Neuronal stem cell (in vitro differentiated cells): Measurements from ENCODE around the gene SEC31B.

ENCODE experiments used
- DNase-seq: peaks from one replicate; pipeline ENCODE4 v3.0.0-alpha.2; 2013; ENCODE audit warnings: low spot score
- H2AFZ ChIP-seq: one replicate; pipeline ENCODE4 v1.6.1; 2013; ENCODE audit warnings: mild to moderate bottlenecking, low read length, inconsistent platforms
- H2AK5ac ChIP-seq: 2 replicates; pipeline ENCODE4 v1.6.1; 2013; ENCODE audit warnings: low read depth, mild to moderate bottlenecking, inconsistent platforms, low read length, moderate library complexity, mixed read lengths
- H2BK120ac ChIP-seq: 2 replicates; pipeline ENCODE4 v1.6.1; 2013; ENCODE audit warnings: low read depth, mild to moderate bottlenecking, inconsistent platforms, low read length, moderate library complexity, mixed read lengths
- H2BK12ac ChIP-seq: one replicate; pipeline ENCODE4 v1.6.1; 2013; ENCODE audit warnings: low read length, inconsistent platforms
- H2BK15ac ChIP-seq: 2 replicates; pipeline ENCODE4 v1.6.1; 2013; ENCODE audit warnings: mild to moderate bottlenecking, low read length, inconsistent platforms, mixed read lengths
- H2BK5ac ChIP-seq: one replicate; pipeline ENCODE4 v1.6.1; 2013; ENCODE audit warnings: inconsistent platforms, mild to moderate bottlenecking, low read length, moderate library complexity
- H3K14ac ChIP-seq: one replicate; pipeline ENCODE4 v1.6.1; 2013; ENCODE audit warnings: low read length, inconsistent platforms
- H3K18ac ChIP-seq: 2 replicates; pipeline ENCODE4 v1.6.1; 2013; ENCODE audit warnings: low read length, inconsistent platforms
- H3K23ac ChIP-seq: 2 replicates; pipeline ENCODE4 v1.6.1; 2013; ENCODE audit warnings: low read depth, mild to moderate bottlenecking, mixed read lengths, low read length, inconsistent platforms; ENCODE audit not compliant: poor library complexity
- H3K27ac ChIP-seq: replicated peaks from 3 replicates; pipeline ENCODE4 v1.5.1; 2013; ENCODE audit warnings: low read length, inconsistent platforms
- H3K27me3 ChIP-seq, 3 experiments: 2 replicates each; pipeline ENCODE4 v1.6.1; 2013; ENCODE audit warnings: low read length in 3 of 3, mild to moderate bottlenecking in 2 of 3, inconsistent platforms in 1 of 3, low read depth in 1 of 3, mixed read lengths in 1 of 3, moderate library complexity in 1 of 3; ENCODE audit not compliant: control insufficient read depth in 3 of 3, insufficient read depth in 3 of 3
- H3K36me3 ChIP-seq, 2 donors: replicated peaks in 1 of 2; 2 replicates each; pipeline ENCODE4 v1.6.1; 2013; ENCODE audit warnings: low read length in 2 of 2; ENCODE audit not compliant: control insufficient read depth in 2 of 2, insufficient read depth in 2 of 2
- H3K4ac ChIP-seq: 2 replicates; pipeline ENCODE4 v1.6.1; 2013; ENCODE audit warnings: inconsistent platforms, mild to moderate bottlenecking, low read length, moderate library complexity
- H3K4me1 ChIP-seq, 2 donors: 1 replicate in 1 of 2; 2 replicates in 1 of 2; pipeline ENCODE4 v1.6.1; 2013; ENCODE audit warnings: low read length in 2 of 2, low read depth in 1 of 2; ENCODE audit not compliant: control insufficient read depth in 2 of 2, insufficient read depth in 1 of 2
- H3K4me2 ChIP-seq: one replicate; pipeline ENCODE4 v1.6.1; 2013; ENCODE audit warnings: mild to moderate bottlenecking, low read length, inconsistent platforms; ENCODE audit not compliant: insufficient read depth, poor library complexity, severe bottlenecking
- H3K4me3 ChIP-seq, 2 donors: 2 replicates each; pipeline ENCODE4 v1.5.1; 2013; ENCODE audit warnings: low read length in 2 of 2, mild to moderate bottlenecking in 2 of 2, inconsistent platforms in 1 of 2, moderate library complexity in 1 of 2
- H3K79me1 ChIP-seq: one replicate; pipeline ENCODE4 v1.6.1; 2013; ENCODE audit warnings: low read depth, mild to moderate bottlenecking, inconsistent platforms, low read length, moderate library complexity
- H3K9ac ChIP-seq: one replicate; pipeline ENCODE4 v1.6.1; 2013; ENCODE audit warnings: mild to moderate bottlenecking, low read depth, low read length, inconsistent platforms; ENCODE audit not compliant: poor library complexity
- H3K9me3 ChIP-seq, 2 donors: replicated peaks in 1 of 2; 2 replicates each; pipeline versions ENCODE3 to v1.6.1; 2013; ENCODE audit warnings: low read length in 2 of 2, mild to moderate bottlenecking in 2 of 2, inconsistent platforms in 1 of 2, low read depth in 1 of 2, mixed read lengths in 1 of 2, moderate library complexity in 1 of 2; ENCODE audit not compliant: control insufficient read depth in 2 of 2, insufficient read depth in 1 of 2
- H4K8ac ChIP-seq: one replicate; pipeline ENCODE4 v1.6.1; 2013; ENCODE audit warnings: low read depth, mild to moderate bottlenecking, inconsistent platforms, low read length, moderate library complexity
- H4K91ac ChIP-seq: one replicate; pipeline ENCODE4 v1.6.1; 2013; ENCODE audit warnings: low read length, low read depth, mild to moderate bottlenecking, inconsistent platforms; ENCODE audit not compliant: poor library complexity
- WGBS, 2 donors: extraction: QIAGEN DNeasy Blood & Tissue Kit; methylation state at CpG; one replicate each; pipeline ENCODE4 v1.1.7; 2013; ENCODE audit warnings: missing lambda C conversion rate in 2 of 2, mixed read lengths in 1 of 2; ENCODE audit not compliant: insufficient read length in 2 of 2, insufficient replicate concordance in 1 of 2; ENCODE audit errors: extremely low coverage in 2 of 2; 5-methylcytosine and 5-hydroxymethylcytosine counted together

Gene SEC31B

DNA sequence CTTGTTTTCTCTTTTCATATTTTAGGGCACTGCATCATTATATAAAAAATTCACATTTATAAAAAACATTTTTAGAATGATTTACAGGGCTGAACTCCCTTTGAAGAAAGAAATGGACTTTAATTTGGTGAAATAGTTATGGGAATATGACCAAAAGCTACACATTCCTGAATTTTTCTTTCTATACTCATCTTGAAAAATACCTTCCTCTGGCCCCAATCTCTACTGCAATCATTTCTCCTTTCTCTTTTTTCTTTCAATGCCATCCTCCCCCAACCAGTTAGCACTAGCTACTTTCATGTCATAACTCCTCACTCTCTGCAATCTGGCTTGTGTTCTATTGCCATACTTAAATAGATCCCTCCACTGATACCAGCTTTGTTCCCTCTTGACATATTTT, 50.7 kb downstream of the SEC31B start:
- no peak overlapping the region for H3K27ac ChIP-seq
- no peaks in the 10 kb centered on the region for H3K4me1 ChIP-seq
- H3K79me1 ChIP-seq = no peaks in the 10 kb centered on the region
- H3K4ac ChIP-seq = no peak overlapping the region
- H3K36me3 ChIP-seq = no peaks in the 10 kb centered on the region
- DNase-seq = no peak
- H3K18ac ChIP-seq = no peak overlapping the region
- H3K14ac ChIP-seq = no peak overlapping the region
- H3K9me3 ChIP-seq = no peaks in the 10 kb centered on the region
- H2AK5ac ChIP-seq = no peak overlapping the region
- no peak overlapping the region for H4K8ac ChIP-seq
- H2BK12ac ChIP-seq = no peak overlapping the region
- no peak overlapping the region for H2BK5ac ChIP-seq
- H3K4me3 ChIP-seq = no peak overlapping the region
- H2BK120ac ChIP-seq = no peak overlapping the region
- no peak overlapping the region for H3K23ac ChIP-seq
- H3K4me2 ChIP-seq = no peak overlapping the region
- H3K27me3 ChIP-seq = peaks cover 0 to 54% (median 0%) of the 10 kb centered on the region in 3 experiments
- H4K91ac ChIP-seq = no peak overlapping the region
- H2AFZ ChIP-seq = no peak overlapping the region
- H3K9ac ChIP-seq = no peak overlapping the region
- H2BK15ac ChIP-seq = no peak overlapping the region

- H2BK12ac ChIP-seq = no peak overlapping the region
- H2AFZ ChIP-seq = no peak overlapping the region
- H3K9me3 ChIP-seq = no peaks in the 10 kb centered on the region
- H2AK5ac ChIP-seq = no peak overlapping the region
- H3K27ac ChIP-seq = no peak overlapping the region
- no peaks in the 10 kb centered on the region for H3K4me1 ChIP-seq
- no peak overlapping the region for H2BK5ac ChIP-seq
- no peak overlapping the region for H4K91ac ChIP-seq
- no peak overlapping the region for H3K4ac ChIP-seq
- no peak overlapping the region for H3K4me3 ChIP-seq
- WGBS, 2 donors = no CpG with 5 or more reads among the region's 5 CpGs
- no peak overlapping the region for H3K4me2 ChIP-seq
- no peak overlapping the region for H4K8ac ChIP-seq
- H3K23ac ChIP-seq = no peak overlapping the region
- no peak for DNase-seq
- no peaks in the 10 kb centered on the region for H3K36me3 ChIP-seq
- no peak overlapping the region for H2BK15ac ChIP-seq
- H3K27me3 ChIP-seq = peaks cover 0 to 61% (median 0%) of the 10 kb centered on the region in 3 experiments
- H2BK120ac ChIP-seq = no peak overlapping the region
- no peak overlapping the region for H3K18ac ChIP-seq
- no peak overlapping the region for H3K14ac ChIP-seq
- no peak overlapping the region for H3K9ac ChIP-seq
- no peaks in the 10 kb centered on the region for H3K79me1 ChIP-seq
These were observed 51.3 kb downstream of the SEC31B start for GRCh38 chr10:100468322-100468721.

DNA sequence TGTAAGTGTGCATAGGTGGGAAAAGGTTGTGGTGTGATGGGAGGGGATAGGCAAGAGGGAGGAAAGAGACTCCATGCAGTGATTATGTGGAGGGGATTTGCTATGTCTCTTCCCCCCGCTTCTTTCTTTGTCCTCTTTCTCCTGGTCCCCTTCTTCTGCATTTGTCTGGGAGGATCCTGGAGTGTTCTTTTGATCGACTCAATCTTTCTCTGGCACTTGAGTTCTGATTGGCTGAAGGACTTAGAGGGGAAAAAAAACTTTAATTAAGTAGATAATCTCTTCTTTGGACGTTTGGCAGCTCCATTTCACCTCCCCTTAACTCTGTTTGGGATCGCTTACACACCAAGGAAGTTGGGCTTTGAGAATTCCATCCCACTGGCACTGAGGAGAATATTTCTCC, 57.0 kb downstream of the SEC31B start, which contains the start of gene WNT8B:
Gene WNT8B (plus strand): TSS at position 301 of the 400 bp plus-strand sequence. CDS start 160 bp downstream, outside the sequence.
- peaks cover 0 to 54% (median 4%) of the 10 kb centered on the region in 3 experiments for H3K27me3 ChIP-seq
- no peak within 1 kb of the TSS for H3K4ac ChIP-seq
- H3K79me1 ChIP-seq = no peaks in the 10 kb centered on the region
- H4K91ac ChIP-seq = no peak within 1 kb of the TSS
- no peak within 1 kb of the TSS for H2AFZ ChIP-seq
- H2AK5ac ChIP-seq = no peak within 1 kb of the TSS
- no peak within 1 kb of the TSS for H3K27ac ChIP-seq
- no peaks in the 10 kb centered on the region for H3K9me3 ChIP-seq
- H3K4me3 ChIP-seq = no peak within 1 kb of the TSS
- no peak within 1 kb of the TSS for H2BK120ac ChIP-seq
- no CpG with 5 or more reads among the region's 4 CpGs for WGBS, 2 donors
- no peak within 1 kb of the TSS for H2BK12ac ChIP-seq
- DNase-seq = no peak
- H3K4me1 ChIP-seq = peaks cover 0 to 7% of the 10 kb centered on the region in 2 donors
- no peak within 1 kb of the TSS for H3K23ac ChIP-seq
- no peak within 1 kb of the TSS for H4K8ac ChIP-seq
- no peak within 1 kb of the TSS for H3K9ac ChIP-seq
- no peak within 1 kb of the TSS for H3K4me2 ChIP-seq
- no peaks in the 10 kb centered on the region for H3K36me3 ChIP-seq
- H2BK5ac ChIP-seq = no peak within 1 kb of the TSS
- no peak within 1 kb of the TSS for H2BK15ac ChIP-seq
- no peak within 1 kb of the TSS for H3K14ac ChIP-seq
- no peak within 1 kb of the TSS for H3K18ac ChIP-seq

DNA sequence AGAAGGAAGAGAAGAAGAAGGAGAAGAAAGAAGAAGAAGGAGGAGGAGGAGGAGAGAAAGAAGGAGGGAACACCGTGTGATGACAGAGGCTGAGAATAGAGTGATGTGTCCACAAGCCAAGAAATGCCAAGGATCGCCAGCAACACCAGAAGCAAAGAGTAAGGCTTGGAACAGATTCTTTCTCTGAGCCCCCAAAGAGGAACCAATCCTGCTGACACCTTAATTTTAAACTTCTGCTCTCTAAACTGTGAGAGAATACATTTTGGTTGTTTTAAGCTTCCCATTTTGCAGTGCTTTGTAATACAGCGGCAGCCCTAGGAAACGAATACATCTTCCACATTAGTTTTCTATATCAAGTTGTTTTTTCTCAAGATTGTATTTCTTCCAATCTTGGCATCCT, 70.7 kb downstream of the SEC31B start:
- H3K23ac ChIP-seq = no peak overlapping the region
- H2BK12ac ChIP-seq = no peak overlapping the region
- DNase-seq = no peak
- no peak overlapping the region for H3K18ac ChIP-seq
- H3K9ac ChIP-seq = no peak overlapping the region
- H3K4ac ChIP-seq = no peak overlapping the region
- H3K36me3 ChIP-seq = no peaks in the 10 kb centered on the region
- no peak overlapping the region for H4K8ac ChIP-seq
- peaks cover 0 to 7% (median 0%) of the 10 kb centered on the region in 3 experiments for H3K27me3 ChIP-seq
- H3K4me3 ChIP-seq = no peak overlapping the region
- H3K27ac ChIP-seq = no peak overlapping the region
- no CpG with 5 or more reads among the region's 4 CpGs for WGBS, 2 donors
- H3K4me2 ChIP-seq = no peak overlapping the region
- no peak overlapping the region for H4K91ac ChIP-seq
- no peaks in the 10 kb centered on the region for H3K79me1 ChIP-seq
- H3K9me3 ChIP-seq = peaks cover 0 to 3% of the 10 kb centered on the region in 2 donors
- H2BK5ac ChIP-seq = no peak overlapping the region
- no peak overlapping the region for H2AFZ ChIP-seq
- H2AK5ac ChIP-seq = no peak overlapping the region
- H3K14ac ChIP-seq = no peak overlapping the region
- no peak overlapping the region for H2BK15ac ChIP-seq
- H2BK120ac ChIP-seq = no peak overlapping the region
- no peaks in the 10 kb centered on the region for H3K4me1 ChIP-seq
